Measurements from ENCODE around the gene SFMBT1.

SFMBT1 gene

DNA sequence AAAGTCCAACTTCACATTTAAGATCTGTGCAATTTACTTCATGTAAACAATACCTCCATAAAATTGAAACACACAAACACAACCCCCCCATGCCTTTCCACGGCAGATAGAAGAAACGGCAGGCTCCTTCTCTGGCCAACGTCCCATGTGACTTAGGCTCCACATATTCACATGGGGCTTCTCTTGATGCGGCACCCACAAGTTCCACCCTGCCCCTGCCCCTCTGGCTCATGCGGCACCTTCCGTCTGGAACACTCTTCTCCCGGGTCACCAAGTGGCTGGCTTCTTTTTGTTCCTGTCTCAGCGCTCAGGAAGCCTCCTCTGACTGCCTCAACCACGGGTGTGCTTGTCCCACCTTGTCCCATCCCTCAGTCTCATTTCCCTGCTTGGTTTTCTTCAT lies 174.1 kb downstream of the SFMBT1 start:
- no peaks in the 10 kb centered on the region for H3K9me2 ChIP-seq (replicated peaks; ENCODE audit: insufficient read depth, low read length)
- no peaks in the 10 kb centered on the region for H4K20me1 ChIP-seq (ENCODE audit: low read depth, low read length)

DNA sequence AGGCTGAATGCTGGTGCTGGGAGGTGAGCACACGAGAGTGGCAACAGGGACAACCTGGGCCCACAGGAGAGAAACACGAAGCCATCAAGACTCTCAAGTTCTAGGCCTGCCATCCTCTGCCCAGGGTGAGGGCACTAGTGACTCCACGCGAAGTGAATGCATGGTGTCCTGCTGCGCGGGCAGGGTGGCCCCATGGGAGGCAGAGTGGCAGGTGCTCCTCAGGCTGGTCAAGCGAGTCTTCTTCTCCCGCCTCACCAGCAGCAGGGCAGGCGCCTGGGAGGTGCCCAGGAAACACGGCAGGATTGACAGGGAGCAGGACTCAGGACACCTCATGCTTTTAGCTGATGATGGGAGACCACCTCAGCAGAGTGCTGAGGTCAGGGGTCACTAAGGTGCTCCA lies 175.4 kb downstream of the SFMBT1 start:
- Histone ChIP-seq H3K36me3 (ENCODE audit: low read length) (no peaks in the 10 kb centered on the region), H3K9ac (ENCODE audit: low read length) (no peak overlapping the region), H3K4me3 (ENCODE audit: insufficient read depth, low read length, poor library complexity, severe bottlenecking) (no peak overlapping the region), H3K79me2 (ENCODE audit: insufficient read depth, low read length) (no peaks in the 10 kb centered on the region), H3K27ac (ENCODE audit: low read depth, low read length) (no peak overlapping the region), H3K9me3 (ENCODE audit: insufficient read depth, low read length) (no peaks in the 10 kb centered on the region), H3K9me2 (replicated peaks; ENCODE audit: insufficient read depth, low read length) (no peaks in the 10 kb centered on the region), H2AFZ (ENCODE audit: low read depth, low read length, severe bottlenecking) (no peak overlapping the region), H4K20me1 (ENCODE audit: low read depth, low read length) (no peaks in the 10 kb centered on the region), H3K27me3 (ENCODE audit: low read length) (no peaks in the 10 kb centered on the region), H3F3A (ENCODE audit: insufficient read depth) (no peaks in the 10 kb centered on the region), H3K4me2 (ENCODE audit: low read depth, low read length, poor library complexity, severe bottlenecking) (no peak overlapping the region)
- TF ChIP-seq EZH2phosphoT487 (conservative IDR thresholded peaks at IDR 0.05; ENCODE audit: low read length), result no peak
- TF ChIP-seq, protein P1, sequence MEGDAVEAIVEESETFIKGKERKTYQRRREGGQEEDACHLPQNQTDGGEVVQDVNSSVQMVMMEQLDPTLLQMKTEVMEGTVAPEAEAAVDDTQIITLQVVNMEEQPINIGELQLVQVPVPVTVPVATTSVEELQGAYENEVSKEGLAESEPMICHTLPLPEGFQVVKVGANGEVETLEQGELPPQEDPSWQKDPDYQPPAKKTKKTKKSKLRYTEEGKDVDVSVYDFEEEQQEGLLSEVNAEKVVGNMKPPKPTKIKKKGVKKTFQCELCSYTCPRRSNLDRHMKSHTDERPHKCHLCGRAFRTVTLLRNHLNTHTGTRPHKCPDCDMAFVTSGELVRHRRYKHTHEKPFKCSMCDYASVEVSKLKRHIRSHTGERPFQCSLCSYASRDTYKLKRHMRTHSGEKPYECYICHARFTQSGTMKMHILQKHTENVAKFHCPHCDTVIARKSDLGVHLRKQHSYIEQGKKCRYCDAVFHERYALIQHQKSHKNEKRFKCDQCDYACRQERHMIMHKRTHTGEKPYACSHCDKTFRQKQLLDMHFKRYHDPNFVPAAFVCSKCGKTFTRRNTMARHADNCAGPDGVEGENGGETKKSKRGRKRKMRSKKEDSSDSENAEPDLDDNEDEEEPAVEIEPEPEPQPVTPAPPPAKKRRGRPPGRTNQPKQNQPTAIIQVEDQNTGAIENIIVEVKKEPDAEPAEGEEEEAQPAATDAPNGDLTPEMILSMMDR (IDR thresholded peaks at IDR 0.05; ENCODE audit: insufficient read depth, low read length, poor library complexity, severe bottlenecking), result no peak

More for the DNA sequence above, 174.1 kb downstream of the SFMBT1 start:
- Histone ChIP-seq H3K9me3 (ENCODE audit: insufficient read depth, low read length) (no peaks in the 10 kb centered on the region), H3K27me3 (ENCODE audit: low read length) (no peaks in the 10 kb centered on the region), H3K36me3 (ENCODE audit: low read length) (no peaks in the 10 kb centered on the region), H3K4me3 (ENCODE audit: insufficient read depth, low read length, poor library complexity, severe bottlenecking) (no peak overlapping the region), H3K9ac (ENCODE audit: low read length) (no peak overlapping the region), H2AFZ (ENCODE audit: low read depth, low read length, severe bottlenecking) (no peak overlapping the region), H3K4me2 (ENCODE audit: low read depth, low read length, poor library complexity, severe bottlenecking) (no peak overlapping the region), H3F3A (ENCODE audit: insufficient read depth) (no peaks in the 10 kb centered on the region), H3K79me2 (ENCODE audit: insufficient read depth, low read length) (no peaks in the 10 kb centered on the region), H3K27ac (ENCODE audit: low read depth, low read length) (no peak overlapping the region)
- TF ChIP-seq EZH2phosphoT487 (conservative IDR thresholded peaks at IDR 0.05; ENCODE audit: low read length), result no peak
- TF ChIP-seq, protein P1 (IDR thresholded peaks at IDR 0.05; ENCODE audit: insufficient read depth, low read length, poor library complexity, severe bottlenecking), result no peak

DNA sequence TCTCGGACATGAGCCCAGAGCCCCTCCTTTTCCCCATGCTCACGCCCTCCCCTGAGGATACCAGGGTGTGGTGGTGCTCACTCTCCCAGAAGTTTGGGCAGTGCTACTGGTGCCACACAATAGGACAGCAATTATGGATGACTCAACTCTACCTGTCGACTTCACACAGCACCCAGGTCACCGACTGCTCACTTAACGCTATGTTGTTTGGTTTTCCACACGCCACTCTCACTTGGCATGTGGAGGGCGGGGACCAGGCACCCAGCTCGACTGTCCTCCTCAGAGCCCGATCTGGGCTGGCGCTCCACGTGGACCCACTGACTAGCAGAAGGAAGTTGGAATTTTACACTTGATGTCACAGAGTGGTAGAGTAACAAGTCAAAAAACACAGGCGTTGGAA lies 179.4 kb downstream of the SFMBT1 start:
- Histone ChIP-seq H3K36me3 (ENCODE audit: low read length) (no peaks in the 10 kb centered on the region), H3K9ac (ENCODE audit: low read length) (no peak overlapping the region), H2AFZ (ENCODE audit: low read depth, low read length, severe bottlenecking) (no peak overlapping the region), H3K9me3 (ENCODE audit: insufficient read depth, low read length) (no peaks in the 10 kb centered on the region), H3K27me3 (ENCODE audit: low read length) (no peaks in the 10 kb centered on the region), H3K4me2 (ENCODE audit: low read depth, low read length, poor library complexity, severe bottlenecking) (no peak overlapping the region), H3K79me2 (ENCODE audit: insufficient read depth, low read length) (no peaks in the 10 kb centered on the region), H3F3A (ENCODE audit: insufficient read depth) (no peaks in the 10 kb centered on the region), H3K9me2 (replicated peaks; ENCODE audit: insufficient read depth, low read length) (no peaks in the 10 kb centered on the region), H3K4me3 (ENCODE audit: insufficient read depth, low read length, poor library complexity, severe bottlenecking) (no peak overlapping the region), H4K20me1 (ENCODE audit: low read depth, low read length) (no peaks in the 10 kb centered on the region), H3K27ac (ENCODE audit: low read depth, low read length) (no peak overlapping the region)
- no peak for TF ChIP-seq EZH2phosphoT487 (conservative IDR thresholded peaks at IDR 0.05; ENCODE audit: low read length)
- TF ChIP-seq, protein P1 (IDR thresholded peaks at IDR 0.05; ENCODE audit: insufficient read depth, low read length, poor library complexity, severe bottlenecking), result no peak

All from SU-DHL-6 (cell line).